Measurements from ENCODE around the gene DCTD.
"Not testable (repeated sequence)": the region's sequence is repeated elsewhere in the genome, so short reads cannot be mapped to it uniquely, and the experiment has no call there.

Gene DCTD

DNA sequence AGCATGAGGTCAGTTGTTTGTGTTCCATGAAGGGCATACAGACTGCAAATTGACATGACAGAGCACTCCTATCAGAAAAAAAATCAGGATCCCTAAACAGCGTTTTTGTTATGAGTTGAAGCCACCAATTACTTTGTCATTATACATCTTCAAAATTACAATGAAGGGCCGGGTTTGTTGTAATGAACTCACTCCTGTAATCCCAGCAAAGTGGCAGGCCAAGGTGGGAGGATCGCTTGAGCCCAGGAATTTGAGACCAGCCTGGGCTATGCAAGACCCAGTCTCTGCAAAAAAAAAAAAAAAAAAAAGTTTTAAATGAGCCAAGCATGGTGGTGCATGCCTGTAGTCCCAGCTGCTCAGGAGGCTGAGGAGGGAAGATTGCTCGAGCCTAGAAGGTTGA is 3.5 kb upstream of the DCTD start:
- DNase-seq, result no peak

DNA sequence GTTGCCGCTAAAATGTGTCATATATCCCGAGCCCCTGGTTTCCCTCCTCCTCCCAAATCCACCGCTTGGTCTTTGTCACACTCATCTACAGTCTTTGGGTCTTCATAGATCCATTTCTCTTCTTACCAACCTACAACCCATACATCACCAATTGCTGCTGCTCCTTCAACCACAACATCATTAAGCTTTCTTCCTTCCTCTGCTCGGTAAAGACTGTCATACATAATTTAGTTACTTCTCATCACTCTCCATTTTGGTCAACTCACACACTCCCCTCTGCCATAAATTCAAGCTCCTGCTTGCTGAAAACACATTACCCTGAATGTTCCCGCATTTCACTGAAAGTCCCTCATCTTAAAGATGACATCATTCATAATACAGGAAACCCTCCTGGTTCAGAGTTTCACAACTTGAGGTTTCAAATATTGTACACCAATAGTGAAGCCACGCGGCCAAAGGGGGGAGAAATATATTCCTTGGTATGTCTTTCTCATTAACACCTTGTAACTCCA is 1.7 kb upstream of the DCTD start:
- no peak for DNase-seq

DNA sequence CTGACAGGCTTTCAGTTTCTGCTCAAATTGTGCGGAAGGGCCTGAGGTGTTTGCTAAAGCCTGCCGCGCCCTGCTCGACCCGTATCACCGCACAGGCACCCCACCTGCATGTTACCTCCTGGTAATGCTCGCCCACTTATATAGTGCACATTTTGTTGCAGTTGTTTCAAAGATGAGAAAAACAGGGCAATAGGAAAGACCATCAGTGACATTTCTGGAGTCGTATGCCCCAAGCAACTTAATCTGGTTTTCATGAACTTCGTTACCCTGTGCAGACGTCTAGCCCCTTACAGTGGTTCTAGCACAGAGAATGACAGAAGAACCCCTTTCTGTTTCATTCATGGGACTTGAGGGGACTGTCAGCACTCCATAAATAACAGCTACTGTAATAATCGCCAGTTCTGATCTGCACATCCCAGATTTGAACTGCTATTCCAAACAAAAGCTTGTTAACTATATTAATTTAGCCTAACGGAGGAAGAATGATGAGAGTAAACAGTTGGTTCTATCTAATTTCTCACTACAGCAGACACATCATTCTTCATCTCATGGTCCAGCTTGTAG is 940 bp upstream of the DCTD start:
- DNase-seq, result no peak

DNA sequence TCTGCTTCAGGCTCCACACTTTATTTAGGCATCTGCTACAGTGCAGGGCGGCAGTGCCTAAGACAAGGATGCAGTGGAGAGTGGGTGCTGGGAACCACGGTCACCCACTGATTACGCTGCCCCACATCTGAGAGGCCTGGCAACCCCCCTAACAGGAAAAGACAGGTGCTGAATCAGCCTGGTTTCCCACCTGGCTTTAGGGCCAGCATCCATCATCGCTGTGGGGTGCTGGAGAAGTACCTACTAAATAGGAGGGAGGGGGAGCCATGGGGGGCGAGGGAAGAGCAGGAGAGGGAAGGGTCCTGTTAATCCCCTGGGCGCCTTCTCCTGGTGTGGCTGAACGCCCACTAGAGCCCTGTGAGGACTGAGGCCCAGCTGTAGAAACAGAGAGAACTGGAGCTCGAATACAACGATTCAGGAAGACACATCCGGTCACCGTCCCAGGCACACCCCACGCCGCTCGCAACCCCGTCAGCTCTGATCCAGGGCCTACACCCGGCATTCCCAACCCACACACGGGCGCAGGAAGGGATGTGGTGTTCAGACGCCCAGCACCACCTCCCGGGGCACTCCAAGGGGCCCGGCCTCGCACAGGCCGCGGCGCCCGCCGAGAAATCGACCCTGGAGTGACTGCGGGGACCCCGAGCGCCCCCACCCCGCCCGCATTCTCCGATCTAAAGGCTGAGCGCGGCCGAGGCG is 554 bp downstream of the DCTD start:
- DNase-seq, result peak; percentile 28

DNA sequence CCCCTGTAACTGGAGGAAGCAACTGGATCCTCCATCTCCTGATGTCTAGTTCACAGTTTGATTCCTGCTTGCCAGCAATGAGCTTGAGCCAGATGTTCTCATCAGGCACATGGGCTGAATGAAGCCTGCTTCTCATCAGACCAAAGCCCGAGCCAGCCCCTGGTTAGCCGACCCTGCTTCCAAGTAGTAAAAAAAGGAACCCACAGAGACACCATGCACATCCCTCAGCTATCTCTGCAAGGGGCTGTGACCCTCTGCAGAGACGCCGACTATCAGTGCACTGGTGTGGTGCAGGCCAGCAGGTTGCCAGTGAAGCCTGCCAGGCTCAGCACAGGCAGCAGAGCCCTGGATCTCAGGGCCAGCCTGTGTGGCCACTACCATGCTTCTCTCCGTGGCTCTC is 2.8 kb downstream of the DCTD start:
- no peak for DNase-seq

DNA sequence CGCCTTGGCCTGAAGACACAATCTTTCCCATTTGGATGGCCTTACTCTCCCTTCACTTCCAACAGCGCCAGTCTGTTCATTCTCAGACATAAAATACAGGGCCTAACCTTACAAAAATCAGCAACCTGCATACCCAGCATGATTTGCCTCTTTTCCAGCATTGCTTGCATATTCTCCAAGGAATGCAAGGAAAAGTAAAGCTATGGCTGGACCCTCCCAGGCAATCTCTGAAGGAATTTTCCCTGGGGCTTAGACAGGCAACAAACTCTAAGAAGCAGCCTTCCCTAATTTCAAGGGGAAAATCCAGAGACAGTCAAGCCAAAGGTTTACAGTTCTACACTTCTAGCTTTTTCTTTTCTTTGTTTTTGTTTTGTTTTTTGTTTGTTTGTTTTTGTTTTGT is 3.6 kb downstream of the DCTD start:
- no peak for DNase-seq

DNA sequence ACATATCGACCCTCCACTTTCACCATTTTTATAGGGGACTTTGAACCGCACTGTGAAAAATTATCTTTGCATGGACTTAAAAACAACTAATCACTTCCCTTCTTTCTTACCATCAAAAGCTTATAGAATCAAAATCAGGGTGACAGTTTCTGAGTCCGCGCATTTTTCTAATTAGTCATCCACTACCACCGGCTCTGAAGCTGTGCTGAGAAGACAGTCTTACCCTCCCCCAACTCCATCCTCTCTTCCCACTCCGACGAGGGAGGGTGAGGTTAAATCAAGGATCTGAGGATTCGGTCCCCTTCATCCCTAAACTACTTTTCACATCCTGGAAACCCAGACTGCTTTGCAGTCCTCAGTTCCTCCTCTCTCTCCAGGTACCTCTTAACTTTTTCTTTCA is 4.2 kb downstream of the DCTD start:
- DNase-seq, result no peak

DNA sequence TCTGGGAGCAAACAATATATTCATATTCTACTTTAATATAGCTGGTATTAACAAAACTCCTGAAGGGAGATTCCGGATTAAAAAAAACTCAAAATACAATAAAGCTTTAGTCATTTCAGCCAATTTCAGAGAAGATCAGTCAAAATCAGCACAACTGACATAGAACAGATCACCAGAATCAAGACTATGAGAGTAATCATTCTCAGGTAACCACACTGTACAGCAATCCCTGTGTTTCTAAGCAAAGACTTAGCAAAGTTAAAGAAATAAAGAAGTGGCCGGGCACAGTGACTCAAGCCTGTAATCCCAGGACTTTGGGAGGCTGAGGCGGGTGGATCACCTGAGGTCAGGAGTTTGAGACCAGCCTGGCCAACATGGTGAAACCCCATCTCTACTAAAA is 9.1 kb downstream of the DCTD start:
- DNase-seq, result no peak

DNA sequence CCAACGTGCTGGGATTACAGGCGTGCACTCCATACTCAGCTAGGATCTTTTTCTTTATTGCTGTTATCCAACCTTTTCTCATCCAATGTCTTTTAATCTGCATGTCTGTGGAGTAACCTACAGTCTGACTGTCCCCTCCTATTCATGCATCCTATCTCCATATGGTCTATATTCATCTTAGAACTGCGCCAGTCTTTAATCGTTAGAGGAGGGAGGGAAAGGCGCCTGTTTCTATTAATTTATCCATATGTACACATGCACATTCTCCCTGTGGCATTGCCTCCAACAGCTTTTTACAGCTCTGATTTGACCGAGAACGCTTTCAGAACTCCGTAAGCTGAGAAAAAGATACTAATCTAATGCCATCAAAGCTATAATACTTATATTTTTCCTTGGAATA is 9.8 kb downstream of the DCTD start:
- DNase-seq, result no peak

DNA sequence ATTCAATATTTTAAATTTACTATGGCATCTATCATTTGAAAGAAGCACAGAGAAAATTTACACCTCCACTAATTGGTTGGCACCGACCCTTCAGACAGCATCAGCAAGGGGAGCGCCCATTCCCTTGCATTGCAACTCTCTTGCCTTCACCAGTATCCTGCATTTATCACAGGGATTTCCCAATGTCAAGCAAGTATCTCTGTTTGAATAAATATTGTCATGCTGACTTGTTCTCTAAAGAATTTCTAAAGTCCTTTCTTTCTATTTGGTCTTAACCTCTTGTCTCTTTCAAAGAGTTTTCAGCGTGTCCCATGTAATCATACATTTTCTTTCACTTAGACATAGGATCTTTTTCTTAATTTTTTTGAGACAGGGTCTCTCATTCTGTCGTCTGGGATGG is 10.4 kb downstream of the DCTD start:
- DNase-seq, result no peak

DNA sequence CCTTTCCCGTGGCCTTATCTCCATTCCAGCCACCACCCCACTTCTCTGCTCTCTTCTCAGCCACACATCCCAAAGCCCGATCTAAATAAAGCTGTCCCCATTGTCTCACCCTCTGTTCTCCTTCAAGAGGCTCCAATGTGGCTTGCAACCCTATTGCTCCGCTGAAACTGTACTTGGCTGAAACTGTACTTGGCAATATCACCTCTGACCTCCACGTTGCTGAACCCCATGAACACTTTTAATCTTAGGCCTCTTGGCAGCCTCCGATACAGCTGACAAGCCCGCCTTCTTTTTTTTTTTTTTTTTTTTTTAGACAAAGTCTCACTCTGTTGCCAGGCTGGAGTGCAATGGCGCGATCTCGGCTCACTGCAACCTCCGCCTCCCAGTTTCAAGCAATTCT is 12.1 kb downstream of the DCTD start:
- DNase-seq, result no peak

DNA sequence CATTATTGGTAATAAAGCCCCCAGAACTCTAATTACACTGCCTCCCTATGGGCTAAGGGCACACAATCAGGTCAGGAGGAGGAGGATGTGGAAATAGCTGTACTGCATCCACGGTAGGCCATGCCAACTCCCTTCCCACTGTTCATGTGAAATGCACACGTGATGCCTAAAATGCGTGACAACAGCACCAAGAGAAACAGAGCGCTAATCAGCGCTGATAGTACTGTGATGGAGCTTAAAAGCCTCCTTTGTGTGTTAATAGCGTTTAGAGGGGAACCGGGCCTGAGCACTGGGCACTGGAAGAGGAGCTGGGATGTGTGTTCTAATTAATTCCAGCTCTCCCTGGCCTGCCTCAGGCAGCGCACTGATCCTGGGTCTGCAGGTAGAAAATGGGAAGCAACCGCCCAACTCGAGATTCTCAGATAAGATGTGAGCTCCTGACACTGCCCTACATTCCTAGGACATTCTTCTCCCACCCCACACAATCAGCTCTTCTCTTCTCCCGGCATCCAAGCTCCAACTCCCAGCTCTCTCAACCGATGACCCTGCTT is 12.9 kb downstream of the DCTD start:
- no peak for DNase-seq

DNA sequence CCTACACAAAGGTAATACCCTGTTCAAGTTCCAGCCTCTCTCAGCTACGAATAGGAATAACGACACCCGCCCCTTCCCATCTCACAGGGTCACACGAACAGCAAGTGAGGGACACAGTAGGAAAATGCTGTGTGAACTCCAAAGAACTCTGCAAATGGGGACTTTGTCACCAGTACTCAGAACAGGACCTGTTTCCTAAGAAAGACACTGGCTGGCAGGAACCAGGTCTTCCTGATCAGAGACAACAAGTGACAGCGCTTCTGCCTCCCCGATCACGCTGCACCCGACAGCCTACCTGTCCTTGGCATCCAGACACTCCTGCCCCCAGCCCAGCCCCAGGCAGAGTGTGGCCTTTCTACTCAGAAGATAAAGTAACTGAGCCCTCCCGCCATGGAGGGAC is 14.2 kb downstream of the DCTD start:
- no peak for DNase-seq

DNA sequence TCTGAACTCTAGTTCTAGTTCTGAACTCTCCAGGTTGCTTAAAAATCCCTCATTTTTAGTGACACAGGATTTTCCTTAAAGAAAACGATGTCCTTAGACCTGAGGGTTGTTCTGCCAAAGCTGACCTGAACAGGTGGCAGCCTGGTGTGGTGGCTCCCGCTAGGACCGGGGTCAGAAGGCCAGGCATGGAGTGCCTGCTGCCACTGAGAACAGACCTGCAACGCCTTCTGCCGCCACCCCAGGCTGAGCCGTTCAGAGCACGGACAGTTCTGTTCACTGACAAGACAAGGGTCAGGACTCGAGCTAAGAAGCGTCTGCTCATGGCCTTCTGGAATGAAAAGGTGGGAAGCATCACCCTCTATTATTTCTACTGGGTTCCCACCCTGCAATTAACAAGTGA is 15.8 kb downstream of the DCTD start:
- DNase-seq, result no peak

DNA sequence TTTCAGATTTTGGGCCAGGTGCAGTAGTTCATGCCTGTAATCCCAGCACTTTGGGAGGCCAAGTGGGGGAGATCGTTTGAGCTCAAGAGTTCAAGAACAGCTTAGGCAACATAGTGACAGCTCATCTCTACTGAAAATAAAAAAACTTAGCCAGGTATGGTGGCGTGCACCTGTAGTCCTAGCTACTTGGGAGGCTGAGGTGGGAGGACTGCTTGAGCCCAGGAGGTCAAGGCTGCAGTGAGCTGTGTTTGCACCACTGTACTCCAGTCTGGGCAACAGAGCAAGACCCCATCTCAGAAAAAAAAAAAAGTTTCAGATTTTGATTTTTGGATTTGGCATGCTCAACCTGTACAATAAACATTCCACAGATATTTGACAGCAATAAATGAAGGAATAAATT is 17.2 kb downstream of the DCTD start:
- not testable (repeated sequence) for DNase-seq

DNA sequence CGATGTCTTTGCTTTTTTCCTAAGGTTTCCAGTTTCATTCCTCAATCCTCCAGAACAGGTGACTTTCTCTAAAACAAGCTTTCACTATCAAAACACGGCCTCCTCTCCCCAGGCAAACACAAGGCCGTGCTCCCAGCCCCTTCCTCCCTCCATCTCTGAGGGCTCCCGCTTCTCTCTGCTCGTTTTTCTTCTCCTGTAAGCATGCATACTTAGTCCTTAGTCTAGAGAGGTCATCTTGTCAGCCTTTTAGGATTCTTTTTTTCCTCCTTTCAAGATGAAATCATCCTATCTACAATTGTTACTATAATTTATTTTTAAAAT is 18.7 kb downstream of the DCTD start:
- DNase-seq, result no peak

DNA sequence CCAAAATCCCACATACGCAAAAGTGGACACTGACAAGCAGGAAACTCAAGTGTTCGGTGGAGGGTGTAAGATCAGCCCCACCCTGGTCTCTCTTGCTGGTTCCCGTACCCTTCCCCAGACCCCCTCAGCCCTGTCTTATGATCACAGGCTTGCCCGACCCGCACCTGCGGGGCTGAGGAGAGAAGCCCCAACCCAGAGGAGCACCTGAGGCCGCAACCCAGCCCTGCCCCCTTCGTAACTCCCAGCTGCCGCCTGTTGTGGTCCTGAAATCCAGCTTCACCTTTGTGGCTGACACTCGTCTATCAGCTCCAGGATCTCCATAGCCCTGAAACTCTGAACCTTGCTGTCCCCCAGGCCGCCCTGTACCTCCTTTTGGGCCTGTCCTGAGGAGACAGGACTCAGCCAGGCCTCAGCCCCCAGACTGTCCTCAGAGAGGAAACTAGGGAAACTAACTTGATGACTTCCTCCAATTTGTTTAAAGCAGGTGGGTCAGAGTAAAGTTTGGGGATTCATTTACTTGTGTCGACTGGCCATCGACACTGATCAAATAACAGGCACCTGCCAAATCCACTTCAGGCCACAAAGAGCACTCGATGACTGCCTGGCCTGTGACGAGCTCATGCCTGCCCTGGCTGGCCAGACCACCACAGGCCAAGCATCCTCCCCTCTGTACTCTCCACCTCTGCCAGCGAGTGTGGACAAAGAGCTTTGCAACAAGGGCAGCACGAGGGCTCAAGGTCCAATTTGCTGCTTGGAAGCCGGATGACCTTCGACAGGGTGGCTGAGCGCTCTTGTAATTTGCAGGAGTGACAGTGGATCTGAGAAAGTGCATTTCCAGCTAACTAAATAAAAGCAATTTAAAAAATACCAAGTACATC is 19.3 kb downstream of the DCTD start:
- DNase-seq, result no peak

DNA sequence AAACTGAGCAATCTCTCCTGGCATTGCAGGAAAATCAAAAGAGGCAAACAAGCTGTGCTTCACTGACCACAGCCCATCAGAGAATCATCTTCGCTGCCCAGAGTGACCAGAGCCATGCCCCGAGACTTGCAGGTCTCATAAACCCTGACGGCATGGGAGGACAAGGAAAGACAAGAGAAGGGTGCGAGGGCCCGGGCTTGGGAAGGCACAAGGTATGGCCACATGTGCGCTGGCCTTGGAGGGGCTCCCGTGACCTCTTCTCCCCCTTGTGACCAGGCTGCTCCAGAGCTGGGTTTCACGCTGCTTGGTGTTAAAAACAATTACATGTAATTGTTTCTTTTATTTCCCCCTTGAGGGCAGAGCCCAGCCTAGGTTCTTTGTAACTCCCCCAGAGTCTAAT is 20.8 kb downstream of the DCTD start:
- no peak for DNase-seq

DNA sequence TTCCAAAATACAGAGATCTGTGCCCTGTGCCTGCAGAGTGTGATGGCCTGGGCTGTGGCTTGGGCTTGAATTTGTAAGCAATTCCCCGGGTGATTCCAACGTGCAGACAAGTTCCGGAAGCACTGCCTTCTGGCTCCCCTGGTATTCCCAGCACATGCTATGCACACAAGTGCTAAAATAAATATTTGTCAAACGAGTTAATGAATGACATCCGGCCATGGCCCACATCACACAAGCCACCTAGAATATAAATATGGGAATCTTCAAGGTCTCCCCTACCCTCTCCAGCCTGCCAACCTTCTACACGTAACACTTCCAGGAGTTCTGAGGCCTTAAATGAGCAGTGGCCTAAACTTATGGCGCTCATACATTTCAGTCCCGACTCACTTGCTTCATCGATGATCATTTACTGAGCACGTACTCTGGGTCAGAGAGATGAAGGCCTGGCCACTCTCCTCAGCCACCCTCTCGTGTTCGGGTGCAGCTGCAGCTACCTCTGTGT is 21.3 kb downstream of the DCTD start:
- no peak for DNase-seq

DNA sequence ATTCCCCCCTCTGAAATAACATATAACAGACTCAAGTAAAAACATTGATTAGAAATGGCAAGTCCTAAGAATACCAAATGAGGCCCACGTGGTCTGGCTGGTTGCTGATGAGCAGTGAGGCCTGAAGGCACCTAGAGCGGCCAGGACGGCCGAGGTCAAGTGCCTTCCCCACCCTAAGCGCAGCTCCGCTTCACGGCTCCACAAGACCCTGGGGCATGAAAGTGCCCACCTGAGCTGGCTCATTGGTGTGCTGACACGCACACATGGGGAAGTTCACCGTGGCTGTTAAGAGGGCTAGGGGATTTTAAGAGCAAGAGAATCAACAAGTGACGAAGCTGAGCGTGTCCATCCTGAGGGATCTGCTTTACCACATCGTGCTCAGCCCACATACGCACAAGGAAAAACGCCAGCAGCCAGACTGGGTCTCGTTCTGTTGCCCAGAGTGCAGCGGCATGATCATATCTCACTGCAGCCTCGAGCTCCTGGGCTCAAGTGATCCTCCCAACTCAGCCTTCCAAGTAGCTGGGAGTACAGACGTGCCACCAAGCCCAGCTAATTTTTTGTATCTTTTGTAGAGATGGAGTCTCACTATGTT is 22.4 kb downstream of the DCTD start:
- DNase-seq, result no peak

DNA sequence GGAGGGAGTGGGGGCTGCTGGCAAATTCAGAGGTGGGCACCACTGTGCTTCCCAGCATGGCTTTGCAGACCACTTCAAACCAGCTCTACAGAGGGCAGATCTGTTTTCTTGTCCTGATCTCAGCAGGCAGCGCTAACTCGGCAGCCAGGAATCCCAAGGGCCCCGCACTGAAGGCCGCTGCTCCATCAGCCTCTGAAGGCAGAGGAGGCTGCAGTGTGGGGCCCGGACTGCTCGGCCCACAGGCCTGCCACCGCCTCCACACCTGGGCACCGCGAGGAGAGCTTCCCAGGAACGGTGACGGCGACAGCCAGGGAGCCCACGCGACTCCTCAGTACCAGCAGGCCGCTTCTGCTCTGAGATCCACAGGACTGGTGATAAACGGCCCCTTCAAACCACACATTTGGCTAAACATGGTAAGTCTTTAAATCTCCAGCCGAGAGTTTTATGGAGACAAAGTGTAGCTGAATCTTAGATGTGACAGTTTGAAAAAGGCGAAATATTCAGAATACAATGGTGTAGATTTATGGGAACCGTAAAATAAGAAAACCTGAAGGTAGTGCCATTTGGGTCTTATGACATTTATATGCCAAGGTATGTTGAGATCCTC is 23.6 kb downstream of the DCTD start:
- no peak for DNase-seq

DNA sequence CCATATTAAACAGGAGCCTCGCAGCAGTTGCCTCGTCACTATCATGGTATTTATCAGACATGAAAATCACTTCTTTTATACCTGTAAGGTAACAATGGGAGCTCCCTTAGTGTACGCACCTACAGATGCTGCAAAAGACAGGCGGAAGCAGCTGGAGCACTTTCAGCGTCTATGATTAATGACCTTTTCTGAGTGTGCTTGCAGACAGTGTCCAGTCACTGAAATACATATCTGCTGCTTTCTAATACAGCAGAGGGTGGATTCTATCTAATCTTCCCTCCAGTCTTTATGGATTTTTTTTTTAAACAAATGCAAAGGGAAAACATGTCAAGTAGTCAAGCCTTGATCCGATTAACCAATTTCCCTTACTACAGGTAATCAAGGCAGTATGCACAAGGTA is 24.1 kb downstream of the DCTD start:
- no peak for DNase-seq

DNA sequence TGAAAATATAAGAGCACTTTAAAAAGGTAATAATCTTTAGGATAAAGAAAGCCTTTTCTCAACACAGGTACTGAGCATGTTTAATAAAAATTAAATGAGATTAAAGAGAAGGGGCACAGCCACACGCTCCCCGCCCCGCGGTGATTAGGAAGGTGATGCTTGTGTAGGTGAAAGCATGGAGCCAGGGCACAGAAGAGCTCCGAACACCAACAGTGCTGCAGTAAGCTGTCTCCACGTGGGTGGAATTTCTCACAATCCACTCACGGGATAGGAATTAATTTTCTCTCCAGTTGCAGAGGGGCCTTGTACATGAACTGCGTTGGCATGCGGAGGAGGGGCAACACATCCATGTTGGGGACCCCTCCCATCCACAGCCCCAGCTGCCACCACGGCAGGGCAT is 27.0 kb downstream of the DCTD start:
- DNase-seq, result no peak

Measured in NCI-H2171 treated with DMSO at 0.1 percent for 48 hours (cell line).